Stimulated activated naive CD8-positive, alpha-beta T cell treated with anti-CD3 and anti-CD28 coated beads, Interleukin-15, amount 100 ng/mL, for 72 hours (primary cell): Measurements from ENCODE around the gene HOXB8.

ENCODE experiments used
- ATAC-seq: fragments of 150-1000 bp; cut with Tn5 transposase; 2 replicates; pipeline ENCODE4 v1.10.0; 2021; ENCODE audit warnings: mild to moderate bottlenecking, moderate library complexity
- DNase-seq, 2 donors: peaks; one replicate each; pipeline ENCODE4 v3.0.0; 2021 to 2022
- H3K27ac Mint-ChIP-seq, 2 donors: one replicate each; pipeline ENCODE4 v1.8.0; 2022; ENCODE audit warnings: mild to moderate bottlenecking in 2 of 2, mixed read lengths in 2 of 2, moderate library complexity in 2 of 2
- H3K27me3 Mint-ChIP-seq: one replicate; pipeline ENCODE4 v1.8.0; 2022; ENCODE audit warnings: mixed read lengths
- H3K4me1 Mint-ChIP-seq: one replicate; pipeline ENCODE4 v1.8.0; 2022; ENCODE audit warnings: mild to moderate bottlenecking, mixed read lengths
- H3K4me3 Mint-ChIP-seq, 2 donors: one replicate each; pipeline ENCODE4 v1.8.0; 2022; ENCODE audit warnings: mild to moderate bottlenecking in 2 of 2, mixed read lengths in 2 of 2, moderate library complexity in 1 of 2
- H3K9me3 Mint-ChIP-seq, 2 donors: one replicate each; pipeline ENCODE4 v1.8.0; 2022; ENCODE audit warnings: mixed read lengths in 2 of 2

The HOXB8 gene

DNA sequence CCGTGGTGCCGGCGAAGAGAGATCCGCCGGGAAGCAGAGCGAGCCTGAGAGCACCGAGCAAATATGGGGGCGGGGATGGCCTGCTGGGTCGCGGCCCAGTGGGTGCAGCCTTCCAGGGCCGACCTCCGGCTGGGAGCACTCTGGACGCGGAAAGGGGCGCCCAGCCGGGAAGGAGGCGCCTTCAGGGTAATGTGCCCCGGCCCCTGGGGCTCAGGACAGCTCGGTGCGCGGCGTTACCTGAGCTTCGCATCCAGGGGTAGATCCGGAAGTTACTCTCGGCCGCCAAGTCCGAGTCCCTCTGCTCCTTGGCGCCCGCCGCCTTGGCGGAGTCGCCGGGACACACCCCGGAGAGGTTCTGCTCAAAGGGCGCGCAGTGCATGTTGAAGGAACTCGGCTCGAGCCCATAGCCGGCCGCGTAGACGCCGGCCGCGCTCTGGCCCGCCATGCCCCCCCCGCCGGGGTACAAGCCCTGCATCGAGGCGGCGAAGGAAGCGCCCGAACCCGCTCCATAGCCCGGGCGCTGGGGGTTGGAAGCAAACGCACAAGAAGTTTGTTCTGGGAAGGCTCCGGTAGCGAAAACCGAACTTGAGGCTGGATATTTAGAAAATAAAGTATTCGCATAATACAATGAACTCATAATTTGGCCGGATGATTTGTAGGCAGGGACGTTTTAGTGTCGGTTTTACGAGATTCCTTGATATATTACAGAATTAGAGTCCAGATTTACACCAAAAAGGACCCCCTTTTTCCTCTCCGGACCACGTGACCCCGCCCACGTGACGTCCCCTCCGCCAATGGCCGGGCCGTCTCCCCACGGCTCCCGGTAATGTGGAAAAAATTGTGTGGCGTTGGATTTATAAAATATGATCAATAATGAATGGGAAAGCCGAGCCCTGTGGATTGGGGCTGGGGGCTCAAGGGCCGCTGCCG is 4.5 kb downstream of the HOXB8 start, which contains the start of gene HOXB7:
Gene HOXB7, minus strand, starts transcription at position 736 of the 930 bp plus-strand sequence. Its CDS starts 99 bp downstream, at position 637.
- DNase-seq (peak; percentile 63 to 64), ATAC-seq (peak; percentile 47)
- peaks cover 96% of the 10 kb centered on the region for H3K27me3 Mint-ChIP-seq
- H3K27ac Mint-ChIP-seq, result peak within 1 kb of the TSS; percentile 81 to 95
- H3K4me3 Mint-ChIP-seq, result peak within 1 kb of the TSS; percentile 96 to 99
- no peaks in the 10 kb centered on the region for H3K9me3 Mint-ChIP-seq
- H3K4me1 Mint-ChIP-seq, result peaks cover 47% of the 10 kb centered on the region

DNA sequence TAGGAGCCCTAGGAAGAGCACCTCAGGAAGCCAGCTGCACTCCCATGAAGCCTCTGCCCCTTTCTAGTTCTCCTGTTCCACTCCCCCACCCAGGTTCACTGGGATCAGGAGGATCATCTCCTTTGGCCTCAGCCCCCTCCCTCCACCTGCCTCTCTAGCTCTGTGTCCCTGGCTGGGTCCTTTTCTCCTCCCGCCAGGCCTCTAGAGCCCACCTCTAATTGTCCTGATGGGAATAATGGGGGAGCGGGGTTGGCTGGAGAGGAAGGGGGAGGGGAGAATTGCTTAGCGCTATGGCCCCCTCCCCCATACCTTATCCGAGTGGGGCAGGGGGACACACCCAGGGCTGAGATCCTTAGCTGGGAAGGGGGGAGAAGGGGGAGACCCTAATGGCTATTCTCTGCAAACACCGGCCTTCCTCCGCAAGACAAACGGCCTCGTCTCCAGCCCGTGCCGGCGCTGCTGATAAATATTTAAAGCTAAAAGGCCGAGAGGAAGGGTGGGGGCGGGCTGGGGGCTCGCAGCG is 5.3 kb downstream of the HOXB8 start:
- H3K9me3 Mint-ChIP-seq, result no peaks in the 10 kb centered on the region
- peaks cover 96% of the 10 kb centered on the region for H3K27me3 Mint-ChIP-seq
- no peak overlapping the region for H3K27ac Mint-ChIP-seq
- peak; percentile 1 for ATAC-seq
- H3K4me3 Mint-ChIP-seq, result peak overlapping the region; percentile 96 to 99
- peaks cover 41% of the 10 kb centered on the region for H3K4me1 Mint-ChIP-seq
- DNase-seq, result no peak

DNA sequence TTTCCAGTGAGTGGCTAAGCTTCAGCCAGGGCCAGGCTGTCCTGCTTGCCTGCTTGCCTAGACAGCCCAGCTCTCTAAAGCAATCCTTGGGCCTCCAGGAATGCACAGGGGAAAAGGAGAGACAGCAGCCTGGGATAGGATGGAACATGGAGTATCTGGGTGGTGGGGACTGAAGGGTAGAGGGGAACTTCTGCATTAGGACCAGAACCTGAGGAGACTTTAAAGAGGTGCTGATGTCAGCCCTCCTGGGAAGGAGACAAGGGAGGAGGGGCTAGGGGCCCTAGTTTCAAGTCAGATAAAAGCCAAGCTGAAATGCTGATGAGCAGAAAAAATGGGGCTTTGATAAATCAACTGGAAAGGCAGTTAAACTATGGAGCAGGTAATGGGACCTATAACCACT is 6.1 kb downstream of the HOXB8 start:
- Mint-ChIP-seq H3K4me3 (no peak overlapping the region), H3K9me3 (no peaks in the 10 kb centered on the region), H3K4me1 (peaks cover 36% of the 10 kb centered on the region), H3K27me3 (peaks cover 96% of the 10 kb centered on the region), H3K27ac (no peak overlapping the region)
- ATAC-seq (no peak), DNase-seq (no peak)

DNA sequence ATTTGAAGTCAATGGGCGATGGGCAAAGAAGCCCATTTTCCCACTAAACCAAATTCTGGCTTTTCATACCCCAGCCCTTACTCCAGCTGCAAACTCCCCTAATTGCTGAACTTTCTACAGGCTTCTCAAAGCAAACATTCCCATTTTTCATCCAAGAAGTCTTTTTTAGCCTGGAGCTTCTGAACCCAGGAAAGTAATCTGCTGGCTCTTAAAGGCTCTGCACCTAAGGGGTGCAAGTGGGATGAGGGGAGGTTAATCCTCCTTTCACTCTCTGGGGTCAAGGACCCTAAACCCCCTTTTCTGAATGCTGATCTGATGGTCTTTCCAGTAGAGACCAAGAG is 6.6 kb downstream of the HOXB8 start:
- Mint-ChIP-seq H3K27ac (no peak overlapping the region), H3K9me3 (no peaks in the 10 kb centered on the region), H3K4me3 (no peak overlapping the region), H3K4me1 (peaks cover 36% of the 10 kb centered on the region), H3K27me3 (peaks cover 96% of the 10 kb centered on the region)
- no peak for DNase-seq
- no peak for ATAC-seq

DNA sequence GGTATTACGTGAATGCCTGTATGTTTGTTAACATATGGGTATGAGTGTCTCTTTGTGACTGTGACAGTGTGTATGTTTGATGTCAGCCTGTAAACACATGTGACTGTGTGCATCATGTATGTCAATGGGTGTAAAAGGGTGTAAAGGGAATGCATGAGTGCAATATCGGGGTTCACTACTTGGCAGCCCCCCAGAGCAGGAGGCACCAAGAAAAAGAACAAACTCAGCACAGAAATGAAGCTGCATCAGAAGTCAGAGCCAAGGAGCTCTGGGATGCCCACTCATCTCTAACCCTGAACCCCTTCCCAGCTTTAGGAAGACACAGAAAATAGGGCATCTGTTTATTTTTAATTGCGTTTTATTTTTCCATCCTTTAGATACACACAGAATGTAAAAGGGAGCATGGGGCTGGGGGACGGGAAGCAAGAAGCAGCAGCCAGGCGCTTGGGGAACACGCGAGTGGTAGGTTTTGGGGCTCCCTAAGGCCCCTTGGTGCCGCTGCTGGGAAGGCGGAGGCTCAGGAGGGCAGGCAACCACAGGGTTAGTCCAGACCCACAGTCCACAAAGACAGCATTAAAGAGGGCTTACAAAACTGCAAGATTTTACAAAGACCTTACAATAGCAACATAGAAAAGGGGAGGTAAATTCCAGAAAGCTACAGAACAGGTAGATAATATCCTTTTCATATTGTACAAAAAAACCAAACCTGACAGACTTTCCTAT is 8.0 kb downstream of the HOXB8 start:
- ATAC-seq, result no peak
- DNase-seq, result no peak
- Mint-ChIP-seq H3K27ac (no peak overlapping the region), H3K4me1 (peaks cover 34% of the 10 kb centered on the region), H3K27me3 (peaks cover 96% of the 10 kb centered on the region), H3K9me3 (no peaks in the 10 kb centered on the region), H3K4me3 (no peak overlapping the region)

DNA sequence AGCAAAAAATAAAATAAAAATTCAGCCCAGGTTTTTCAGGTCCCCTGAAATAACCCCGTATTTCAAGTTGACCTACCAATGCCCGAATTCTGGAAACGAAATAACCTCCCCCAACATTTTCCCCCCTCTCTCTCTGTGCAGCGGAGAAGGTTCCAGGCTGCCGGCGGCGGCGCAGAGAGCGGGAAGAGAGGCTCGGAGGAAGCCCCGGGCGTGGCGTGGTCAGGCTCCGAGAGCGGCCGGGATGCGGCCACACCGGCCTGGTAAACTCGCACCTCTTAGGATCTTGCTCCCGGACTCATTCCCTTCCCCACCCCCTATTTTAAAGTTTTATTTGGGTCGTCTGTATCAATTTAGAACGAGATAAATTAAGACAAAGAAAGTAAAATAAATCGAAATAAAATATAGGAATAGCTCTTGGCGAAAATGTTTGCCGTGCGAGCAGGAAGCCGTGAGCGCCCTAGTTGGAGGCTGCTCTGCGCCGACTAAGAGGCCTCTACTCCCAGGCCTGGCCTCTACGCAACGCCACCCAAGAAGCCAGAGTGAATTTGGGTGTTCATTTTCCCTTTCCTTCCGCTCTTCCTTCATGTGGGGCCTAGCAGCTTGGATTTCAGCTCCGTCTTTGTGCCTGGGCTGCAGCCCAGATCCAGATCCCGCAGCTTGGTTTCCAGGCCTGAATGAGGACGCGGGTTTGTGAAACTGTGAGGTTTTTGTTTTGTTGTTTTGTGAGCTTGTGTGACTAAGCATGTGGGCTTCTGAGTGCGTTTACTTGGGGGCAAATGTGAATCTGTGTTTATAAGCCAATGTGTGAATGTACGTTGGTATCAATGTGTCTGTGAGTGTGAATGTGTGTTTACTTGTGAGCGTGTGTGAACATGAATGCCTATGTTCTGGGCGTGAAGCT is 8.9 kb downstream of the HOXB8 start:
- no peak for ATAC-seq
- Mint-ChIP-seq H3K27ac (no peak overlapping the region), H3K9me3 (no peaks in the 10 kb centered on the region), H3K4me3 (no peak overlapping the region), H3K27me3 (peaks cover 96% of the 10 kb centered on the region), H3K4me1 (peaks cover 31% of the 10 kb centered on the region)
- no peak for DNase-seq

DNA sequence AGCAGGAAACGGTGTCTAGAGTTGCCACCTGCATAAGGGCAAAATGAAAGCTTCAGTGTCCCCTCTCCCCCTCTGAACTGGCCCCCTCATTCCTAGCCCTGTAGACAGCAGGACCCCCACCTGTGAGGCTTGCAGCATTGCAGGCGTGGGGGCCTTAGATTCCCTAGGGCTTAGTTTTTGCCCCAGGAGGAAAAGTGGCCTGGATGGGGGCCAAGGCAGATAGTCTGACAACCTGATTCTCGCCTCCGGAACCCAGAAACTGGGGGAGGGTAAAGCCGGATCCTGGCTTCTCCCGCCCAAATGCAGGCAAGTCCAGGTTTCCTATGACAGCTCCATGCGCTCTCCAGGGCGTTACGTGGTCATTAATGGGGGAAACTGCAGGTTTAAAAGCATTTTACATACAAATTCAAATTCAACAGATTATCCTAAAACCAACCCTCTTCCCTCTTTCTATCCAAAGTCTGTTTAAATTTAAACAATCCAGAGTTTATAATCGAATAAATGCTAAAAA is 9.6 kb downstream of the HOXB8 start:
- H3K4me1 Mint-ChIP-seq, result peaks cover 25% of the 10 kb centered on the region
- no peaks in the 10 kb centered on the region for H3K9me3 Mint-ChIP-seq
- peaks cover 96% of the 10 kb centered on the region for H3K27me3 Mint-ChIP-seq
- ATAC-seq, result no peak
- DNase-seq, result no peak
- no peak overlapping the region for H3K4me3 Mint-ChIP-seq
- no peak overlapping the region for H3K27ac Mint-ChIP-seq

DNA sequence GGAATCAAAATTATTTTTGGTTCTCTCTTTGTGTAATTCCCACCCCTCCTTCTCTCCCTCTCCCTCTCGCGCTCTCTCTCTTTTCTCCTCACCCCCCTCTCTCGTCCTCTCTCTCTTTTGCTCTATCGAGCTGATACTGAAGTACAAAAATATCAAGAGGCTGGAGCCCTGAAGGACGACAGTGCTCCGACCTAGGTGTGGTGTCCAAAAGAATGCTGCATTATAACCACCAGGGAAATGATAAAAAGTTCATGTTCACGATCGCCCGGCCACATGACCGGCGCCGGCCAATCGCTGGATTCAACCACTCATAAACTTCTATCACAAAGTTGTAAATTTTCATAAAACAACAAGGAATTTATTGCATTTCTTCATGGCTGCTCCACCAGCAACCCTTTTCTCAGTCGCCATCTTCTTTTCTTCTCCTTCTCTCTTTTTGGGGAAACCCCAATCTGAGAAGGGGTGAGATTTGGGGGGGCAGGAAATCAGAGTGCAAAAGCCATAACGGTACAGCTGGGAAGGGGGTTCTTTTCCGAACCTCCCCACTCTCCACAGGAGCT is 10.2 kb downstream of the HOXB8 start, which contains the start of gene HOXB6:
Gene HOXB6, minus strand, starts transcription at position 217 of the 560 bp plus-strand sequence. CDS start 6,836 bp downstream, outside the sequence.
- H3K4me3 Mint-ChIP-seq, result peak within 1 kb of the TSS; percentile 49 to 54

DNA sequence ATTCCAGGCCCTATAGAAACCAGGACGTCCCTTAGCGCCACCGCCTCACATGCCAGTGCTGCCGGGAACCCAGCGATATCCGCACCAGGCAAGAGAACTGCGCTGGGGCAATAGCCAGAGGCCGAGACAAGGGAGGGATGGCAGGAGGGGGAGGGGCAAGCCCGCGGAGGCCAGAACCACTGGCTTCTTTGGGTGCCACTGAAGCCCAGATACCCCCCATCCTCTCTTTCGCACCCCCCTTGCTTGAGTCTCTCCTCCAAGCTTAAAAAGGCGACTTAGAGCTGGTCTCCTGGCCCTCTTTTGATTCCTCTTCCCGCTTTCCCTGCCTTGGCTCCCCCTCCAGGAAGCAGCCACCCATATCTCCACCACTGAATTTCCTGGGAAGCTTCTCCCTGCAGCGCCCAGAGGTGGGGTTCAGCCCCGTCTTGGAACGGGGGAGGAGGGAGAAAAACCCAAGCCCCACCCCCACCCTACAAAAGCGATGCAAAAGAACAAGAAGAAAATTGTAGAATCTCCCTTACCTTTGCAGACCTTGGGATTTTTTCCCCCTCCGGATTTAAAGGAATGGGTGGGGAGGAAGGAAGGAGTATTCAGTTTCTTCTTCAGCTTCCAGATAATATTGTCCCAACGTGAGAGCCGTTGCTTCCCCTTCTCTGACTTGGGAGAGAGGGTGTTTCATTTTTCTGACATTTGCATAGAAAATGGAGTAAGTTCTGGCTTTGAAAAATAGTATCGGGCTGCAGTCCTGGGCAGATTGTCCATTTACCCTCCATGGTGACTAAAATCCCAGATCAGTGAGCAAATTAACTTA is 10.9 kb downstream of the HOXB8 start:
- peaks cover 25% of the 10 kb centered on the region for H3K4me1 Mint-ChIP-seq
- ATAC-seq, result no peak
- H3K27me3 Mint-ChIP-seq, result peaks cover 100% of the 10 kb centered on the region
- no peaks in the 10 kb centered on the region for H3K9me3 Mint-ChIP-seq
- H3K4me3 Mint-ChIP-seq, result peak overlapping the region in 1 of 2 donors; percentile 49
- H3K27ac Mint-ChIP-seq, result no peak overlapping the region
- no peak for DNase-seq

More for the DNA sequence above, 10.2 kb downstream of the HOXB8 start, which contains the start of gene HOXB6:
- Mint-ChIP-seq H3K27ac (no peak within 1 kb of the TSS), H3K9me3 (no peaks in the 10 kb centered on the region), H3K27me3 (peaks cover 100% of the 10 kb centered on the region), H3K4me1 (peaks cover 25% of the 10 kb centered on the region)
- no peak for DNase-seq
- no peak for ATAC-seq

DNA sequence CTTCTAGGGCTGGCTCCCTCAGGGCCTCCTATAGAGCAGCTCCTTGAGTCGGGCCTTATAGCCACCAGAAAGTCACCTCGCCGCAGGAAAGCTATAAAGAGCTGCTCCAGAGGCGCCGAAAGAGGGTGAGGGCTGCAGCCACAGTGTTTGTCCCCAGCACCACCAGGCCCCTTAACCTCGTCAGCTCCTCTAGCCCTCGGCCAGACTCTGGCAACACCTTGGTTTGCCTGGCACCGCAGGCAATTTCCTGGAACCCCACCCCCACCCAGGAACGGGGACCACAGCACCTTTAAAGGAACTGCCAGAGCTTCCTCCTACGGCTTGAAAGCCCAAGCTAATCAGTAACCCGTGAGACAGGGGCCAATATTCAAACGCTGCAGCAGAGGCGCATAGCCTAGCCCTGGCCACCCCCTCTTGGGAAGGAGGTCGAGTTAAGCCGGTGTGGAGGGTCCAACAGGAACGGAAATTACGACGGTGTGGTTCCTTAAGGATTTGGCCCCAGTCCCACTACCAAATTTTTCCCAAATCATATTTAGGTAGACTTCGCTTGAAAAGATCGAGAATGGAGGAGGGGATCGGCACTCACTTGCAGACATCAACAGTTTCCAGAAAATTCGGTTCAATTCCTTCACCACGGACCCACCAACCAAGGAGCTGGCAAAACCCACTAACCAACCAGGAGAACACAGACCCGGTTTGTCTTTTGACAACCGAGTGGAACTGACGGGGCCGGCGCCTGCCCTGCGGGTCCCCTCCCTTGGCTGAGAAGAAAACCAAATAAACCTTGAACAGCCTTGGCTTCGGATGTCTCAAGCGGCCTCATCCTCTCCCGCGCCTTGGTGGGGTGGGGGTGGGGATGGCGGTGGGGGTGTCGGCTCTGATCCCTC is 13.3 kb downstream of the HOXB8 start:
- peak; percentile 4 for ATAC-seq
- Mint-ChIP-seq H3K27ac (no peak overlapping the region), H3K9me3 (no peaks in the 10 kb centered on the region), H3K27me3 (peaks cover 100% of the 10 kb centered on the region), H3K4me1 (peaks cover 46% of the 10 kb centered on the region), H3K4me3 (peak overlapping the region in 1 of 2 donors; percentile 8)
- no peak for DNase-seq

DNA sequence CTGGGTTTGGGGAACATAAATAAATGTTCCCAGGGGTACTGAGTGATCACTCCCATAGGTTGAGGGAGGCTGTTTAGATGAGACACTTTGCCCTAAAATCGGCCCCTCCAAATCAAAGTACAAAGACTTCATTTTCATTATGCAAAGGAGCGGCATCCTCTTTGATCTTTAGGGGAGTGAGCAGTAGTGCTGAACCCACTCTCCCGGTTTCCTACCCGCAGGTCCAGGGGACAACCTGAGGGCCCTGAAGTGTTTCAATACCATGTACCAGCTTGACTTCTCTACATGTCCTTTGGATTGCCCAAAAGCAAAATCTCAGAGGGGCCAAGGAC is 13.9 kb downstream of the HOXB8 start:
- no peak for ATAC-seq
- peaks cover 52% of the 10 kb centered on the region for H3K4me1 Mint-ChIP-seq
- no peaks in the 10 kb centered on the region for H3K9me3 Mint-ChIP-seq
- H3K27me3 Mint-ChIP-seq, result peaks cover 100% of the 10 kb centered on the region
- no peak overlapping the region for H3K27ac Mint-ChIP-seq
- H3K4me3 Mint-ChIP-seq, result no peak overlapping the region
- no peak for DNase-seq

DNA sequence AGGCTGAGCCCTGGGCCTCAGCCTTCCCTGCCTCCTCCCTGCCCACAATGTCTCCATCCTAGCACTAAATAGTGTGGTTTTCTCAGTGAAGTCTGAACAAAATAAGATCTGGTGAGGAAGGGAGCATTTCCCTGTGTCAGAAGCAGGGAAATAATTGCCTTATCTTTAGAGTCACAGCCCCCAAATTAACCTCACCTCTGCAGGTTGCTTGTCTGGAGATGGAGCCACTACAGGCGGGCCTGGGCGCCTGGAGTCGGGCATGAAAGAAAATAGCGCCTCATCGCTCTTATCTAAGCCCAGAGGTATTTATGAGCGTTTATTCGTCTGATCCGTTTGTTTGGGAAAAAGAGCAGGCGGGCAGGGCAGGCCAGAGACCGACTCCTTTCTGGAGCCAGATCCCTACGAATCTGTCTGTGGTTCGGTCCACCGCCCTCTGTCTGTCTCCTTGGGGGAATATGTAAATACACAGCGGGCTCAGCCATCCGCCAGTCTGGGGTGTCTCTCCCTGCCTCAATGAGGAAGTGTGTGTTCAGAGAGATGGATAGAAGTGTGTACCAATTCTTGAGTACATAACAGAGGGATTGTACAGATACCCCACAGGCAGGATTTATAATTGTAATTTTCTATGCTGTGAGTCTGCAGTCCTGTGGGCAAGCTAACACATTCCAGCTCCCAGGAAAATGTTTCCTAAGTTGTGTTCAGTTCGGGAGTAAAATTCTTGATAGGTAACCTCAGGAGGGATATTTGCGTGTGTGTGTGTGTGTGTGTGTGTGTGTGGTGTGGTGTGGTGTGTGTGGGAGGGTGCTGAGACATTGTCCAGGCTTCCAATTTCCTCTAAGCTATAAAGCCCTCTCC is 14.6 kb downstream of the HOXB8 start:
- Mint-ChIP-seq H3K4me3 (no peak overlapping the region), H3K27ac (no peak overlapping the region), H3K27me3 (peaks cover 100% of the 10 kb centered on the region), H3K9me3 (no peaks in the 10 kb centered on the region), H3K4me1 (peaks cover 53% of the 10 kb centered on the region)
- no peak for ATAC-seq
- DNase-seq, result no peak
